NCI-H524 (cell line): ENCODE data around the gene BLOC1S5.
"Not testable (repeated sequence)": the region's sequence is repeated elsewhere in the genome, so short reads cannot be mapped to it uniquely, and the experiment has no call there.

Experiments used
- DNase-seq, 2 experiments: peaks; one replicate each; lab custom pipeline; 2025; lab: John Stamatoyannopoulos, UW

BLOC1S5 gene

DNA sequence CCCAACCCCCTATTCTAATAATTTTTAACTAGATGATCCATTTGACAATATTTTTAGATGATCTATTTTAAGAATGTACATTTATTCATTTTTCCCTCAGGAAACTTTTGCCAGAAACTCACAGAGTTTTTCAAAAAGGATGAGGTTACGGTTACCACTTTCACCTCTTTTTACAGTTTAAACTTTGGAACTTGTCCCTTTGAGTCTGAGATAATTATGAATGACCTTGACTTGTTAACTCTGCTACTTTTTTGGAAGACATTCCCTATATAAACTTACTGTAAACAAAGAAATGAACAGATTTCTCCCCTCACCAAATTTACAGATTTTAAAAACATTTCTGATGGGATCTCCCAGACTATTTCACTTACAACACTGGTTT, 18.4 kb upstream of the BLOC1S5 start:
- no peak for DNase-seq

- no peak for DNase-seq
Measured at GRCh38 chr6:8080362-8081151, 16.4 kb upstream of the BLOC1S5 start.

GRCh38 chr6:8079126-8079525, 14.9 kb upstream of the BLOC1S5 start:
- no peak for DNase-seq

- DNase-seq, result no peak
Measured at GRCh38 chr6:8077991-8078390, 13.8 kb upstream of the BLOC1S5 start.

DNA sequence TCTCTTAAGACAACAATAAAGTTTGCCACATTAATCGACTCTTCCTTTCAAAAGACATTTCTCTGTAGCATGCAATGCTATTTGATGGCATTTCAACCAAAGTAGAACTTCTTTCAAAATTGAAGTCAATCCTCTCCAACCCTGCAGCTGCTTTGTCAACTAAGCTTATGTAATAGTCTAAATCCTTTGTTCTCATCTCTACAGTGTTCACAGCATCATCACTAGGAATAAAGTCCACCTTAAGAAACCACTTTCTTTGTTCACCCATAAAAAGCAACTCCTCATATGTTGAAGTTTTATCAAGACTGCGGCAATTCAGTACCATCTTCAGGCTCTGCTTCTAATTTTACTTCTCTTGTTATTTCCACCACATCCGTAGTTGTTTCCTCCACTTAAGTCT, 11.5 kb upstream of the BLOC1S5 start:
- DNase-seq, result no peak

- DNase-seq, result no peak
Measured at GRCh38 chr6:8075185-8075584, 11.0 kb upstream of the BLOC1S5 start.

- DNase-seq, result no peak
Measured at GRCh38 chr6:8074213-8074612, 10.0 kb upstream of the BLOC1S5 start.

GRCh38 chr6:8073758-8074157, 9.6 kb upstream of the BLOC1S5 start:
- no peak for DNase-seq

DNA sequence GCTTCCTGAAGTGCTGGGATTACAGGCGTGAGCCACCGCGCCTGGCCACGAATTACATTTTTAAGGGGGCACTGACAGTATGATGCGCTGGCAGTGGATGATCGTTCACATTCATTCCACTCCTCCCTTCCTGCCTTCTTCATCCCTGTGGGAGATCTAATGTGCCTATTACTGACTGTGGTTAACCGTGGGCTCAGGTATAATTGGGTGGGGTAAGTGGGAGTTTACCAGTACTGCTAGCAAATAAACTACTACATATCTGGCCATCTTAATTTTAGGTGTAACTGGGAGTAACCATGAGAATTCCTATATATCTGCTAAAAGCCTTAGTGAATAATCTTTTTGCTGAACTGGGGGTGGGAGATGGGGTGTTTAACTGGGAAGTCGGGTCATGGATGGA, 6.5 kb upstream of the BLOC1S5 start:
- no peak for DNase-seq

DNA sequence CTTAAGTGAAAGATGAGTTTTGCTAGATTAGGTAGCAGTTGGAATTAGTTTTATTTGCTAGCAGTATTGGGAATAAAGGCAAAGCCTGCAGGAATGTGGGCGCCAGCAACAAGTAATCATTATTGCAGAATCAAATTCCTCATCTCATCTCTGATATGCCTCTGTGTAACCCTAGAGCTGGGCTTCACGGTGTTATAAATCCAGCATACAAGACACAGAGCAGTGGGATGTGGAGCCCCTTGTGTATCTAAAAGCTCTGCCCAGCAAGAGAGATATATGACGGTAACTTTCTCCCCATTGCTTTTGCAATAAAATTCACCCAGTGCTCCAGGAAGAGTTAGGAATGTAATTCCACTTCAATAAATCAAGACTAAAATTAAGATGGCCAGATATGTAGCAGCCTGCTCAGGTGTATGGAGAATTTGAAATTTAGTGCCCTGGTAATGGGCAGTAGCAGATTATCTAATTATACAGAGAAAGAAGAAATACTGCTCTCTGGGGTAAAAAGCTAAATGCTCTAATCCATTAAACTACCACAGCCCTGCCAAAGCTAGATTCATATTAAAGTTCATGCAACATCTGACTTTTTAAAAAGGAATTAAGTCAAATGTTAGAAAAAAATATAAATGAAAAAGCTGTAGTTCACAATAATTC, 5.6 kb upstream of the BLOC1S5 start:
- no peak for DNase-seq

DNA sequence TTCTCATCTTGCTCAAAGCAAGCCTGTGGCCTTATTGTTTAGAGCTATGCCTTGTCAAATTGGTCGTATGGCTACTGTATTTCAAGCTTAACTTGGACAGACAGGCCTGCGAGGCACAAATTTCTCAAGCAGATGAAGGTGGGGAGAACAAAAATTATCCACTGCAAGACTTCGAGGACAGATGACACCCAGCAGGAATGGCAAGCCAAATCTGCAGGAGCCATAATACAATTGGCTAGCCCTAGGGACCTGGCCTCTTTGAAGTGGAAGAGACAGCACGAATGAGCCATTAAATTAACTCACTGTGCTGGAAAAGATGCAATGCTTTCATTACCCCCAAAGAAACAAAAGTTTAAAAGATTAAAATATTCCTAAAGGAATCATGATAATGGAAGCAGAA, 5.0 kb upstream of the BLOC1S5 start:
- DNase-seq, result no peak

GRCh38 chr6:8066108-8066507, 1.9 kb upstream of the BLOC1S5 start:
- DNase-seq, result no peak

DNA sequence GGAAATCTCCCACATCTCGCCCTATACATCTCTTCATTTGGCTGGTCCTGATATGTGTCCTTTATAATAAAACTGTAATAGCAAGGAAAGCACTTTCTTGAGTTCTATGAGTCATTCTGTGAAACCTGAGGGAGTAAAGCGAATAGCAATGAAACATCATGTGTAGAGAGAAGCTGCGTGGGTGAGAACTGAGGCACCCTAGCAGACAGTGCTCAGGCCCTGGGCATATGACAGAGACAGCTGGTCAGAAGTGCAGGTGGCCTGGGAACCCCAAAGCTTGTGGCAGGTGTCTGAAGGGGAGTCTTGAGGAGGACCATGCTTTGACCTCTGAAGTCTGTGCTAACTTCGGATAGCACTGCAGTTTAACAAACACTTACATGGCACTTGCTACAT, 1.3 kb upstream of the BLOC1S5 start:
- DNase-seq, result no peak

DNA sequence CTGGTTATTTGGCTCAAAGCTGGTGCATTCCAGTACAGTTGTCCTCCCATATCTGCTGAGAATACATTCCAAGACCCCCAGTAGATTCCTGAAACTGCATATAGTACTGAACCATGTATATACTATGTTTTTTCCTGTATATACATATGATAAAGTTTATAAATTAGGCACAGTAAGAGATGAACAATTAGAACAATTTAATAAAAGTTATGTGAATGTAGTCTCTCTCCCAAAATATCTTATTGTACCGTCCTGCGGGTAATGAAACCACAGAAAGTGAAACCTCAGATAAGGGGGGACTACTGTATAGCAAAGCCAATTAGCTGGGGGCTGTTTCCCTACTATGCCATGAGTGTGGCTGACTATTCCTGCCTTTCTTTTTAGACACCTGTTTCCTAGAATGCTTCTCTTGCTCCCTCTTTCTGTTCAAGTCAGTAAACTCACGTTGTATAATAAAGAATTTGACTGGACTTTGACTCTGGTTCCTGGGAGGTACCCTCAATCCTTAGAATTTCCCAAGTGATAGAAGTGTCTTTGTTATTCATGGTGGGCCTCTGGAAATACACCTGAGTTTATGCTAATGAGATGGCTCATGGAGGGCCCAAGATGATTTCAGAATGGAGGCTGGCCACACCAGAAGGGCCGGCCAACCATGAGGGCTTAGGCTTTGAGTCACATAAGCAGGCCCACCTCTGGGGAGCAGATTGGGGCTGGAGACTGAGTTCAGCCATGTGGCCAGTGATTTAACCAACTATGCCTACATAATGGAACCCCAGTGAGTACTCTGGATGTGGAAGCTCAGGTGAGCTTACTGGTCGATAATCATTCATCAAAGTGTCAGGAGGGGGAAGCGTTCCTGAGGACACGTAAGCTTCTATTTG, 689 bp upstream of the BLOC1S5 start:
- DNase-seq, result no peak

- DNase-seq, result no peak
Measured at GRCh38 chr6:8061736-8062135, 2.5 kb downstream of the BLOC1S5 start.

- DNase-seq, result no peak
Measured at GRCh38 chr6:8060346-8060745, 3.8 kb downstream of the BLOC1S5 start.

DNA sequence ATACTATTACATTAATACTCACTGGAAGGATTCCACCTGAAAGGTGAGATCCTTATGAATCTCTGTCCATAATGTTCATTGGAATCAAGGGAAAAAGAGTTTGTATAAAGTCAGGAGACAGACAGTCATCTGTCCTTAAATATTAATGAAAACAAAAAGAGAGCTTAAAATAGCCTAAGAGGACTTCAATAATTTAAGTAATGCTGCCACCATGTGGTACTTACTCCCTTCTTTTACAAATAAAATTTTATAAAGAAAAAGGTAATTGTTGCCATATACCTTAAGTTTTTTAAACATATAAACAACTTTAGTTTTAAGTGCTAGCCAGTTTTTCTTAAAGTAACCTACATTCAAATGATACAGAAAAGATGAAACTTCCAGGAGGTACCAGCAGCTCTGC, 5.1 kb downstream of the BLOC1S5 start:
- DNase-seq, result peak in 1 of 2 experiments; percentile 8

GRCh38 chr6:8057793-8058192, 6.4 kb downstream of the BLOC1S5 start:
- no peak for DNase-seq

- no peak for DNase-seq
Measured at GRCh38 chr6:8057263-8057662, 6.9 kb downstream of the BLOC1S5 start.

DNA sequence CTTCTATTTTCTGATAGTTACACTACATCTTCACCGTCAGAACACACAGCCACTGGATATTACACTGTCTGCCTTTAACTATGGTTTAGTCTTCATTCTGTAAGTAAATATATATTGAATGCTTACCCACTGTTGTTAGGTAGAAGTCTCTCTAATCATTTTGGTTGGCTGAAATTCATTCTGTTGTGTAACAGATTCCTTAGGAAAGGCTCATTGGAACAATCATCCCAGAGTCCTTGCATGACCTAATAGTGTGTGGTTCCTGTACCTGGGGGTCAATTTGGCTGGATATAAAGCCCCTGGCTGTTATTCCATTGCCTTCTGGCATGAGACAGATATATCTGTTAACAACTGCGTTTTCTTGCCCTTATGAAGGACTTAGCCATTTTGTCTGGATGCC, 9.9 kb downstream of the BLOC1S5 start:
- no peak for DNase-seq

DNA sequence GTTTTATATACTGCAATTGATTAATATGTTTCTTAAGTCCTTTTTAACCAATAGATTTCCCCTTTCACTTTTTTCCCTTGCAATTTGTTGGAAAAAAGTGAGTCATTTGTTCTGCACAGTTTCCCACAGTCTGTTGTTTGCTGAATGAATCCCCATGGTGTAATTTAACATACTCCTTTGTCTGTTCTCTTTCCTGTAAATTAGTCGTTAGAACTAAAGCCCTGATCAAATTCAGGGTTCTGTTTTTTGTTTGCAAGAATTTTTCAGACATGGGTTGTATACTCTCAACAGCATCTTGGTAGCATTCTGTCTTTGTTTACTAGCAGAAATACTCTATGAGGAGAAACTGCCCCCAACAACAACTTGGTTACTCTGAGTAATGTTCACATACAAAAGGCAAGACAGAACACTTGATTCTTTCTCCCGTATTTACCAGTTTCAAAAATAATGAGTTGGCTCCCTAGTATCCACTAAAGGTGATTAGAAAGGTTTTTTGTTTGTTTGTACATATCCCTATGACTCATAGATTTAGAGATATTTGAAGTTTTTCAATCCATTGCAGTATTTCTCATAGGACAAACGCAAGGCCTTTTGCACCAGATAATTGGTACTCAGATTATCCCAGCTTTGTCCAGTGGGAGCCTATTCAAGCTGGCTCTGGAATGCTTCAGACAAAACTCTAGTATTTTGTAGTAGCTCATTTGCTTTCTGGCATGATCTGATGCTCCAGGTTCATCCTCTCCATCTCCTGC, 16.5 kb downstream of the BLOC1S5 start:
- no peak for DNase-seq

DNA sequence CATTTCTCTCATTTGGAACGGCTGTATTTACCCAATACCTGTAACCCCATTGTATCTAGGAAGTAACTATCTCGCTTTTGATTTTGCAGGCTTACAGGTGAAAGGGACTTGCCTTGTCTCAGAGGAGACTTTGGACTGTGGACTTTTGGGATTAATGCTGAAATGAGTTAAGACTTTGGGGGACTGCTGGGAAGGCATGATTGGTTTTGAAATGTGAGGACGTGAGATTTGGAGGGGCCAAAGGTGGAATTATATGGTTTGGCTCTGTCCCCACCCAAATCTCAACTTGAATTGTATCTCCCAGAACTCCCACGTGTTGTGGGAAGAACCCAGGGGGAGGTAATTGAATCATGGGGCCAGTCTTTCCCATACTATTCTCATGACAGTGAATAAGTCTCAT, 18.4 kb downstream of the BLOC1S5 start:
- not testable (repeated sequence) for DNase-seq
